HEK293T (cell line): Measurements from ENCODE around the gene MICOS13.

Source experiments
- ARNT ChIP-seq: fragments of 450-650 bp; IDR thresholded peaks from 2 replicates; pipeline ENCODE4 v1.6.1; 2017; ENCODE audit warnings: mild to moderate bottlenecking
- BHLHE40 ChIP-seq: fragments of 450-650 bp; IDR thresholded peaks from 2 replicates; pipeline ENCODE4 v1.6.1; 2016; ENCODE audit warnings: mild to moderate bottlenecking, moderate library complexity, borderline replicate concordance
- CTBP1 ChIP-seq: fragments of 450-650 bp; IDR thresholded peaks from 2 replicates; pipeline ENCODE4 v1.6.1; 2016; ENCODE audit warnings: borderline replicate concordance
- ELF4 ChIP-seq: fragments of 450-650 bp; IDR thresholded peaks from 2 replicates; pipeline ENCODE4 v1.6.1; 2017; ENCODE audit warnings: antibody characterized with exemption
- FOXA1 ChIP-seq: fragments of 450-650 bp; IDR thresholded peaks from 2 replicates; pipeline ENCODE4 v1.6.1; 2016; ENCODE audit warnings: mild to moderate bottlenecking
- FOXK2 ChIP-seq: fragments of 450-650 bp; IDR thresholded peaks from 2 replicates; pipeline ENCODE4 v1.6.1; 2016; ENCODE audit warnings: mild to moderate bottlenecking
- FOXM1 ChIP-seq: fragments of 450-650 bp; IDR thresholded peaks from 2 replicates; pipeline ENCODE4 v1.6.1; 2017; ENCODE audit warnings: mild to moderate bottlenecking, borderline replicate concordance
- L3MBTL2 ChIP-seq: fragments of 450-650 bp; conservative IDR thresholded peaks from 2 replicates; pipeline ENCODE4 v1.6.1; 2016; ENCODE audit warnings: mild to moderate bottlenecking
- NFRKB ChIP-seq: fragments of 450-650 bp; IDR thresholded peaks from 2 replicates; pipeline ENCODE4 v1.6.1; 2016; ENCODE audit warnings: mild to moderate bottlenecking, moderate library complexity
- SP1 ChIP-seq: fragments of 450-650 bp; IDR thresholded peaks from 2 replicates; pipeline ENCODE4 v1.6.1; 2017
- SUZ12 ChIP-seq: fragments of 450-650 bp; IDR thresholded peaks from 2 replicates; pipeline ENCODE4 v1.6.1; 2016; ENCODE audit warnings: mild to moderate bottlenecking
- TARDBP ChIP-seq: fragments of 450-650 bp; IDR thresholded peaks from 2 replicates; pipeline ENCODE4 v1.6.1; 2016
- ZNF384 ChIP-seq: fragments of 450-650 bp; IDR thresholded peaks from 2 replicates; pipeline ENCODE4 v1.6.1; 2016
- TF ChIP-seq, protein P1 (sequence below): fragments of 450-650 bp; IDR thresholded peaks from 2 replicates; pipeline ENCODE4 v1.6.1; 2016

GRCh38 chr19:5698635-5699422 lies 18.5 kb upstream of the MICOS13 start:
- TF ChIP-seq SP1 (no peak), FOXA1 (no peak), BHLHE40 (no peak), FOXM1 (no peak), ZNF384 (no peak), FOXK2 (no peak), ARNT (no peak), CTBP1 (no peak), L3MBTL2 (no peak), TARDBP (no peak), ELF4 (no peak), SUZ12 (no peak), NFRKB (no peak)
- TF ChIP-seq, protein P1, sequence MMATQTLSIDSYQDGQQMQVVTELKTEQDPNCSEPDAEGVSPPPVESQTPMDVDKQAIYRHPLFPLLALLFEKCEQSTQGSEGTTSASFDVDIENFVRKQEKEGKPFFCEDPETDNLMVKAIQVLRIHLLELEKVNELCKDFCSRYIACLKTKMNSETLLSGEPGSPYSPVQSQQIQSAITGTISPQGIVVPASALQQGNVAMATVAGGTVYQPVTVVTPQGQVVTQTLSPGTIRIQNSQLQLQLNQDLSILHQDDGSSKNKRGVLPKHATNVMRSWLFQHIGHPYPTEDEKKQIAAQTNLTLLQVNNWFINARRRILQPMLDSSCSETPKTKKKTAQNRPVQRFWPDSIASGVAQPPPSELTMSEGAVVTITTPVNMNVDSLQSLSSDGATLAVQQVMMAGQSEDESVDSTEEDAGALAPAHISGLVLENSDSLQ, result no peak
